NCI-H748 treated with DMSO at 0.1 percent for 48 hours (cell line): ENCODE data around the gene QPCTL.

Experiments
- DNase-seq: peaks from one replicate; lab custom pipeline; 2025; lab: John Stamatoyannopoulos, UW

The QPCTL gene

DNA sequence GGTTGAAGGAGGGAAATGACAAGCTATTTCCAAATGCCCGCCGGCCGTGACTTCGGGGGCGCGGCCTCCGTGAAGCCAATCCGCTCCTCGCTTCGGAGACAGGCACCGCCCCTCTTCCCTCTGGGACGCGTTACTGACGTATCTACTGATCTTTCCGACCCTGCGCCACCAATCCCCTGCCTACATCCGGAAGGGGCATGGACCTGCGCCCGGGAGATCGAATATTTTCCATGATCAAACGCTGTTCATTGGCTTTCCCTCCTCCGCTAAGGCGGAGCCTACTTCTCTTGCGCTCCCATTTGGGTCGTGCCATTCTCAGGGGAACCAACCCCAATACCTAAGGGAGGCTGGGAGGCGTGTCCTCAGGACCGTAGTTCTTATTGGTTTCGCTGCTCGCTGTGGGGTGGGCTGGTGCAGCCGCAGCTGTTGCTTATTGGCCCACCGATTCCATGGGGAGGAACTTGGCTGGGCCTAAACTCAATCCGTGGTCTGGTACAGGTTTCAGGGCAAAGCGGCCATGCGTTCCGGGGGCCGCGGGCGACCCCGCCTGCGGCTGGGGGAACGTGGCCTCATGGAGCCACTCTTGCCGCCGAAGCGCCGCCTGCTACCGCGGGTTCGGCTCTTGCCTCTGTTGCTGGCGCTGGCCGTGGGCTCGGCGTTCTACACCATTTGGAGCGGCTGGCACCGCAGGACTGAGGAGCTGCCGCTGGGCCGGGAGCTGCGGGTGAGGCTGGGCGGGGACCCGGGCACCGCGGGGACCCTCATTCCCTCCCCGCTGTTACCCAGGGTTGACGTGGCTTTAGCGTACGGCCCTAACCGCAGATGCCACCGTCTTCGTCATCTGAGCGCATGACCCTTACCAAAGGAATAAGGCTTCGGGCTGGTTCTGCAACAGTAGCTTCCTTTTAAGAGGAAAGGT, at the start of gene QPCTL:
Gene QPCTL, plus strand, starts transcription at position 480 of the 919 bp plus-strand sequence. Its CDS starts 38 bp downstream, at position 518.
- DNase-seq = peak; percentile 99

GRCh38 chr19:45643024-45643926, 49.2 kb upstream of the QPCTL start:
- DNase-seq = peak; percentile 77

DNA sequence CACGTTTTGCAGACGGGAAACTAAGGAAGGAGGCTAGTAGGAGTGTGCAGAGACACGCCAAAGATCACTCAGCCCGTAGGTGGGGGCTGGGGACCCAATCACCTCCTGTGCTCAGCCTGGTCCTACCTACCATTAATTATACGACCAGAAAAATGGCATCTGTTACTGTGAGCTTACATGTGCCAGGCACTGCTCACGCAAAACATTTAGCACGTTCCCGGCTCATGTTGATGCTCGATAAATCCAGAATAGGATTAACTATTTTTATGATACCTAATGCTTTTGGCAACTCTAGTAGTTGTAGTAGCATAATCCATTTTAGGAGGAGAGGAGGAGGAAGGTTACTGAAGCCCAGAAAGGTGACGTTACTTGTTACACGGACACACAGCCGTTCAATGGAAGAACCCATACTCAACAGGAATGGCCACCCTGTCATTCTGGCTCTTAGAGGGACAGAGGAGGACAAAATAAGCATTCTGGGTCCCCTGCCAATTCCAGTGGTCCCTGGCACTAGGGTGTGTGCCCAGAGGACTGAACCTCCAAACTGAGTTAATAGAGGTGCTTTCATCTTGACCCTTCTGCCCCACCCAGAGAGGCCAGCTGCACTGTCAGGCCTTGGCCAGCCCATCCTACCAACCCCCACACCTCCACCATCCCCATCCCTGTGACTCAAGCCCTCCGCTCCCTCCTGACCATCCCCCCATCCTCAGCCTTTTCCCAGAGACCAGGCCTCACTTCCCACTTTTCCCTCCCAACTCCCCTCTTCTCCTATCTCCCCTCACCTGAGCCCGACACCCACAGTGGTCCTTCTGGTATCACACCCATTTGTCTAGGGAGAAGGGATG, 48.3 kb upstream of the QPCTL start:
- no peak for DNase-seq

GRCh38 chr19:45645068-45645630, 47.3 kb upstream of the QPCTL start:
- no peak for DNase-seq

DNA sequence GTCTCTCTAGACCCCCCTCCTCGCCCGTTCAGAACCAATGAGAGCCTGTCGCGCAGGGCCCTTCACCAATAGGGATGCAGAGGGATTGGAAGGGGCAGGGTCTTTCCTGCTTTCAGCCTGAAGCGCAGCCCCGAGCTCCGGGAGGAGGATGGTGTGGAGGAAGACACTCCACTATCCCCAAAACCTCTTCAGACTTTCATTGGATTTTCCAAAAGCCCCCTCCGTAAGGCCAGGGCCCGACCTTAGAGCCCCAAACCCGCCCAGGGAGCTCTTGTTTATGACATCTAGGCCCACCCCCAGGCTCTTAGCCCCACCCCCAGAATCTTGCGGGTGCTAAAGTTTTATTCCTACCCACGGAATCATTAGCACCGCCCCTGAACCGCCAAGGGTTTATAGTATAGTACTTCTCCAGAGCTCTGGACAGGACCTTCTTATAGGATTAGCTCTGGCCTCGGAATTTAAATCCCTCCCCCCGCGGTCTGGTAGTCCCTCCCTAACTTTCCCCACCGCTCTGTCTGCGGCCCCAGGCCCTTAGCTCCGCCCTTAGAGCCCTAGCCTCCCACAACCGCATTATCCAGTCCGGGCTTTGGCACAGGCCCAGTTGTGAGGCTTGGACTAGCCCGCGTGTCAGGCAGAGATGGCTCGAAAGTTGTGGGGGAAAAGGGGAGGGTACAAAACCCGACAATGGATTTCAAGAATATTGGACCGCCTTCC, 46.7 kb upstream of the QPCTL start:
- peak; percentile 81 for DNase-seq

DNA sequence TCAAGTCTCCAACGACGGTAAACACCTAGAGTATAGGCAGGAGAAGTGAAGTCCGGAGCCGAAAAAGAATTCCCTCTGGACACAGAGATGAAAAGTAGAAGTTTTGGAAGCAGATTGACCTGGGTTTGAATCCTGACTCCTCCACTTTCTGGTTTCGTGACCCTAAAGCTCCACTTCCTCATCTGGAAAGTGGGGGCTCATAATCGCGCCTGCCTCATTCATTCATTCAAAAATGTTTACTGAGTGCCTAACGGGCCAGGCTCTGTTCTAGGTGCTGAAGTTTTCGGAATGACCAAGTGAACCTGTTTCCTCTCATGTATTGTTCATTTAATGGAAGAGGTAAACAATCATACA, 46.1 kb upstream of the QPCTL start:
- no peak for DNase-seq

- no peak for DNase-seq
Observed at GRCh38 chr19:45650722-45651121, 41.7 kb upstream of the QPCTL start.

- DNase-seq = no peak
Observed at GRCh38 chr19:45653634-45654033, 38.8 kb upstream of the QPCTL start.

DNA sequence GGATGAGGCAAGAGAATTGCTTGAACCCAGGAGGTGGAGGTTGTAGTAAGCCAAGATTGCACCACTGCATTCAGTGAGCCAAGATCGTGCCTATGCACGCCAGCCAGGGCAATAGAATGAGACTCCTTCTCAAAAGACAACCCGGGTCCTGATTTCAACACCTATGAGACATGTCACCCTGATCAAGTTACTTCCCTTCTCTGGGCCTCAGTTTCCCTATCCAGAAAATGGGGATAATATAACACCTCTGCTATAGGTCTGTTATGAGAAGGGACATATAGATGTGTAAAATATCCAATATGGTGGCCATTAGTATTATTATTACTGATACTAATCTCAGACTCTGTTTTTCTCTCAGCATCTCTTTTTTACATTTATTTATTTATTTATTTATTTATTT, 37.4 kb upstream of the QPCTL start:
- DNase-seq = no peak

GRCh38 chr19:45657520-45658167, 34.8 kb upstream of the QPCTL start:
- no peak for DNase-seq

GRCh38 chr19:45659096-45659729, 33.3 kb upstream of the QPCTL start:
- no peak for DNase-seq

- DNase-seq = no peak
Observed at GRCh38 chr19:45660636-45661035, 31.8 kb upstream of the QPCTL start.

DNA sequence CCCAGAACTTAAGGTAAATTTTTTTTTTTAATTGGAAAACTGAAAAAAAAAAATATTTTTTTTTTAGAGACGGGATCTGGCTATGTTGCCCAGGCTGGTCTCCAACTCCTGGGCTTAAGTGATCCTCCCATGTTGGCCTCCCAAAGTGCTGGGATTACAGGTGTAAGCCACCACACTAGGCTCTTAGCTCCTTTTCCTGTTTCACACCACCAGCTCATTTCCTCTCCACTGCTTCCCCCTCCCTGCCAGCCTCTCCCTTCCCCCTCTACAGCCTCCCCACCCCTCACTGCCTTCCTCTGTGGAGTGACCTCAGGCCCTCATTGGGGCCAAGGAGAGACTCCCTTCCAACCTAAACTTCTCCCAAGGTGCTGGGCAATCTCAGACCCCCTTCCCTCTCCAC, 28.7 kb upstream of the QPCTL start:
- no peak for DNase-seq

DNA sequence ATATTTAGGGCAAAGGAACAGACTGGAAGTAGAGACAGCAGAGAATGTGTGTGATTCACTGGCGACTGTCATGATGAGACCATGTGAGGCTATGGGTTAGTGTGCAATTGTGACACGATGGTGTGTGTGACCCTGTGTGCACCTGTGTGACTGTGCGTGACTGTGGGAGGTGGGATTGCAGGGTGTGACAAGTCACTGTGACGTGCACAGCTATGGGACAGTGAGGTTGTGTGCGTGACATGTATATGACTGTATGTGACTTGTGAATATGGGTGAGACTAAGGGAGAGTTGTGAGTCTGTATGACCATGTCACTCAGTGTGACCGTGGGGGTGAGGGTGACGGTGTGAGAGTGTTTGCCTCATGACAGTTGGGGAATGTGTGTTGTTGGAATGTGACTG, 27.9 kb upstream of the QPCTL start:
- DNase-seq = no peak

DNA sequence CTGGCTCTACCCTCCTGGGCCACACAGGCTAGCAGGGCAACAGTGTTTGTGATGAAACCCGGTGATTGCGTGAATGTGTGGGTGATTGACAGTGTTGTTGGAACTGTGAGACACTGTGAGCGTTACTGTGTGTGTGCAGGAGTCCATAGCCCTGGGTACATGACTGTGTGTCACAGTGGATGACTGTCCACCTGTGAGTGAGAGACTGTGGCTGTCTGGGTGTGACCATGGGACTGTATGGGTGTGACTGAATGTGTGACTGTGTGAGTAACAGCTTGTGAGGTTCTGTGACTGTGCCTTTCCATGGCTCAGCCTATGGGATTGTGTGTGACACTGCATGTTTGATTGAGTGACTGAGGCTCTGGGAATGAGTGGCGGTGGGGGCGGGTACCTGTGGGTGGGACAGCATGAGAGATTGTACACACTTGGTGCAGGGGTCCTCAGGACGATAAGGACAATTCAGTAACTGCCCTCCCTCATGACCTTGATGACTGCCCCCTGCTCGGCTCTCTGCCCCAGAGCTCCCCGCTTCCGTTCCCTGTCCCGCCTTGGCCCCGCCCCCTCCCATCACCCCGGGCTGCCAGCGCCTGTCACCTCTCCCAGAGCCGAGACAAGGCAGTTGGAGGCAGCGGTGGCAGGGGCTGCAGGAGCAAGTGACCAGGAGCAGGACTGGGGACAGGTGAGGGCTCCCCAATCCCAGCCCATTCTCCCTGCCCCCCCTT, 24.7 kb upstream of the QPCTL start, which contains the start of gene GIPR:
Gene GIPR, plus strand, starts transcription at position 602 of the 722 bp plus-strand sequence. CDS start 1,300 bp downstream, outside the sequence.
- DNase-seq = peak; percentile 43

DNA sequence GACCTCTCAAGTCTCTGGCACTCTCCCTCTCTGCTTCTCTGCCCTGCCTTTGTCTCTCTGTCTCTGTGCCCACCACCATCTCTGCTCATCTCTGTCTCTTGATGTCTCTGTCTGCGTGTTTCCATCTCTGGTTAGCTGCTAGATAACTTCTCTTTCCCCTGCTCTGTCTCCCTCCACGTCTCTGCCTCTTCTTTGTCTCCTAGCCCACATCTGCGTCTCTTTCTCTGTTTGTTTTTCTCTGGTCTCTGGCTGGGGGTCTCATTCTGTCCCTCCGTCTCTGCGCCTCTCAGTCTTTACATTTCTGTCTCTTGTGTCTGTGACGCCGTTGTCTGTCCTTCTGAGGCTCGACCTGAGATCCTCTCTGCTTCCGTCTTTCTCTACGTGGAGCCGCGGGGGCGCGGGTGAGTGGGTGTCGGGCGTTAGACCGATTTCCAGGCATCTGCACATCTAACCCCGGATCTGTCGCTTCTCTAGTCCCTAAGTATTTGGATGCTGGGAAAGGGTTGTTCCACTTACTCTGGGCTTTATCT, 24.1 kb upstream of the QPCTL start:
- no peak for DNase-seq

DNA sequence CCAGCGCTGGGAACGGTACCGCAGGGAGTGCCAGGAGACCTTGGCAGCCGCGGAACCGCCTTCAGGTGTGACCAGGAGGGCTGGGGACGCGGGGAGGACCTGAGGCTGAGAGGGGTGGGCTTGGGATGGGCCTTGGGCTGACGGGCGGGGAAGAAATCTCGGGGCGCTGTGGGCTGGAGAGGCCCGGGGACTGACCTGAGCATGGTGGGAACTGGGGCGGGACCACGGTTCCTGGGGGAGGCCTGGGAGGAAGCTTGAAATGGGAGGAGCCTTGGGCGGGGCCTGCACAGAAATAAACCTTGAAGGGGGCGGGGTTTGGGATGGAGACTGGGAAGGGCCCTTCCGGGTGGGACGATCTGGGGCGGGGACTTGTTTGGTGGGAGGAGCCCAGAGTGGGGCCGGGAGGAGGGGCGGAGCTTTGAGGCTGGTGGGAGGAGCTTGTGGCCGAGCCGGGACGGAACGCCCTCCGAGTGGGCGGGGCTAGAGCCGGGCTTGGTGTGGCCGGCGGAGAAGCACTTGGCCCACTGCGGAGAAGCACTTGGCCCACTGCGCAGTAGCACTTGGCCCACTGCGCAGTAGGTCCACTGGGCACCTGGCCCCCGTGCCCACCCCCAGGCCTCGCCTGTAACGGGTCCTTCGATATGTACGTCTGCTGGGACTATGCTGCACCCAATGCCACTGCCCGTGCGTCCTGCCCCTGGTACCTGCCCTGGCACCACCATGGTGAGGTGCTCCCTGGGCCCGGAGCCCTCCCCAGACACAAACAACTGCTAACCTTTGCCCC, 21.6 kb upstream of the QPCTL start:
- peak; percentile 33 for DNase-seq

DNA sequence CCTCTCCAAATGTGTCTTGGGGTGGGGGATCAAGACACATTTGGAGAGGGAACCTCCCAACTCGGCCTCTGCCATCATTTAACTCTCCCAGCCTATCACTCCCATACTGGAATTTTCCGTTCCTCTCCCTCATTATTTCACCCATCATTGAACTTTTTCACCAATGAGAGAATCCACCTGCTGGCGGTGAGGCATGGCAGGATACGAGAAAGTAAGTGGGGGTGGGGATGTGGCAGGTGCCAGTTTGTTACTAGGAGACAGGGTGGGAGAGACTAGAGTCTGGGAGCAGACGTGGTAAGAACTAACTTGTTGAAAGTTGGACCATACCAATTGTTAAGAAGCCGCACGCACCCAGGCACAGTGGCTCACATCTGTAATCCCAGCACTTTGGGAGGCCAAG, 17.5 kb upstream of the QPCTL start:
- no peak for DNase-seq
